ENCODE results near the gene H6PD. TPM values are rescaled to one million over a fixed set of nuclear protein-coding genes. Genes with fewer than 3 reads are reported as not detected.

H6PD gene
- 36.0 and 36.2 TPM in 2 replicates for total RNA-seq
- long read RNA-seq, partial matches to known transcripts: 5 of 16 reads
- long read RNA-seq, other reads (novel, unspliced or antisense): 11 of 16 reads

DNA sequence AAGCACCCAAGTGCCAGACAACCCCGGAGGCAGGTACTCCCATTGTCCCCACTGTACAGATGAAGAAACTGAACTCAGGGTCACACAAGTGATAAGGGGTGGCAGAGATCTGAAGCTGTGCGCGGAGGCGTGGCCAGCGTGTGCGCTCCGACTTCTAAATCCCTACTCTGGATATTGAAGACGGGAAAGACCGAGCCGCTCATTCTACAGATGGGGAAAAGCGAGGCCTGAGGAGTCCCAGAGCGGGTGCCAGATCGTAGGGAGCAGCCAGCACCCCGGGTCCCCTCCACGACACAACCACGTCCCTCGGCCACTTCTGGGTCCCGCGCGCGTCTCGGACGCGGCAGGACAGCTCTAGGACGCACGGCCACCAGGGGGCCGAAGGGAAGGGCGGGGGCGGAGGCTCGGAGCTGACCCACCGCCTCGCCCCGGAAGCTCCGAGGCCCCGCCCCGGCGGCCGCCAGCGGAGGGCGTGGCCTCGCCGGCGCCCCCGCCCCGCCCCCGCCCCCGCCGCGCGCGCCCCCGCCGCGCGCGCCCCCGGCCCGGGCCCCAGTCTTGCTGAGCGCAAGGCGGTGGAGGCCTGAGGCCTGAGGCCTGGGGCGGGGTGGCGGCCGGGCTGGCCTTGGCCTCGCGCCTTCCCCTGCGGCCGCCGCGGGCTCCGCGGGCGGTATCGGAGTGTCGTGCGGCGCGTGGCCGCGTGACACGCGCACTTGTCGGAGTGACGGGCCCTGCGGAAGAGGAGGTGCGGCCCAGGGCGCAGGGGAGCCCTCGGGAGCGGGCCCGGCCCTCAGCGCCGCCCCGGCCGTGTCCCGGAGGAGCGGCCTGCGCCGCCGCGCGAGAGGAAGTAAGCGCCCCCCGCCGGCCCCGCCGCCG lies at the start of gene H6PD:
Gene H6PD (plus strand): TSS at position 552 of the 873 bp plus-strand sequence. CDS start 10,161 bp downstream, outside the sequence.
- H3K4me1 Mint-ChIP-seq (ENCODE audit: low read depth): peaks cover 6% of the 10 kb centered on the region
- peak; percentile 83 for DNase-seq (ENCODE audit: low spot score, unreplicated experiment)
- peak within 1 kb of the TSS; percentile 85 for H3K4me3 Mint-ChIP-seq (ENCODE audit: low read depth)
- TF ChIP-seq CTCF (IDR thresholded peaks at IDR 0.05; ENCODE audit: unreplicated experiment): peak; percentile 77
- H3K36me3 Mint-ChIP-seq (ENCODE audit: insufficient read depth): peaks cover 4% of the 10 kb centered on the region
- H3K27me3 Mint-ChIP-seq: peaks cover 3% of the 10 kb centered on the region
- H3K9me3 Mint-ChIP-seq (ENCODE audit: low read depth): no peaks in the 10 kb centered on the region
- H3K27ac Mint-ChIP-seq: peak within 1 kb of the TSS; percentile 97

DNA sequence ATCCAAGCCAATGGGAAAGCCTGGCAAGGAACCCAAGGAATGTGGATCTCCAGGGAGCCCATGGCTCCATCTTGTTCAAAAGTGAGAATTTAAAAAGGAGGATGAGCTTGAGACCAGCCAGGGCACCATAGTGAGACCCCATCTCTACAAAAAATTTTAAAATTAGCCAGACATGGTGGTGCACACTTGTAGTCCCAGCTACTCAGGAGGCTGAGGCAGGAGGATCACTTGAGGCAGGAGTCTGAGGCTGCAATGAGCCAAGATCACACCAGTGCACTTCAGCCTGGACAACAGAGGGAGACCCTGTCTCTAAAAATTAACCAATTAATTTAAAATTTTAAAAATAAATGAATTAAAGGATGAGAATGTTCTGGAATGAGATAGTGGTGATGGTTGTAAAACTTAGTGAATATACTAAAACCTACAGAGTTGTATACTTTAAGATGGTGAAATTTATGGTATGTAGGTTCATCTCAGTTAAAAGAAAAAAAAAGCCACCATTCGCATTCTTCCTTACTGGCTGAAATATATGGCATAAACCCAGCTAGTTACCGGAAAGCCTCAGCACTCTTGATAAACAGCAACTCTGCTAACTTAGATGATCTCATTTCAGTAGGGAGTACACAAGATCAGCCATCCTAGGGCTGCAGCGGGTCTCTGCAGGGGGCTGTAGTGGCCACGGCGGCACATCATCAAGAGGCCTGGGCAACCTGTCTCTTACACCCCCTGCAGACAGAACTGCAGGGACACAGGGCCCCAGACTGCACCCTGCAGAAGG lies 48.3 kb upstream of the H6PD start:
- peaks cover 3% of the 10 kb centered on the region for H3K9me3 Mint-ChIP-seq (ENCODE audit: low read depth)
- peaks cover 36% of the 10 kb centered on the region for H3K27me3 Mint-ChIP-seq
- no peaks in the 10 kb centered on the region for H3K36me3 Mint-ChIP-seq (ENCODE audit: insufficient read depth)
- no peak for DNase-seq (ENCODE audit: low spot score, unreplicated experiment)
- H3K4me1 Mint-ChIP-seq (ENCODE audit: low read depth): peaks cover 10% of the 10 kb centered on the region
- H3K4me3 Mint-ChIP-seq (ENCODE audit: low read depth): no peak overlapping the region
- TF ChIP-seq CTCF (IDR thresholded peaks at IDR 0.05; ENCODE audit: unreplicated experiment): no peak
- H3K27ac Mint-ChIP-seq: no peak overlapping the region

- Mint-ChIP-seq H3K4me1 (ENCODE audit: low read depth) (peaks cover 5% of the 10 kb centered on the region), H3K9me3 (ENCODE audit: low read depth) (peaks cover 3% of the 10 kb centered on the region), H3K4me3 (ENCODE audit: low read depth) (no peak overlapping the region), H3K36me3 (ENCODE audit: insufficient read depth) (no peaks in the 10 kb centered on the region), H3K27me3 (peaks cover 29% of the 10 kb centered on the region), H3K27ac (no peak overlapping the region)
- no peak for TF ChIP-seq CTCF (IDR thresholded peaks at IDR 0.05; ENCODE audit: unreplicated experiment)
- no peak for DNase-seq (ENCODE audit: low spot score, unreplicated experiment)
Measured at GRCh38 chr1:9187004-9187403, 47.6 kb upstream of the H6PD start.

DNA sequence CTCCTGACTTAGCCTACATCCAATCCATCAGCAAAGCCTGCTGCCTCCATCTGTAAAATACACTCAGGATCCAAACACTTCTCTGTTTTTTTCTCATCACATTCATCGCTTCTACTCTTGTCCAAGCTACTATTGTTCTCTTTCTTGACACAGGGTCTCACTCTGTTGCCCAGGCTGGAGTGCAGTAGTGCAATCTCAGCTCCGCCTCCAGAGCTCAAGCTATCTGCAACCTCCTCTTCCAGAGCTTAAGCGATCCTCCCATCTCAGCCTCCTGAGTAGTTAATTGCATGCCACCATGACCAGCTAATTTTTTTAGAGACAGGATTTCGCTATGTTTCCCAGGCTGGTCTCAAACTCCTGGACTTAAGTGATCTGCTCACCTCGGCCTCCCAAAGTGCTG lies 44.3 kb upstream of the H6PD start:
- no peak for DNase-seq (ENCODE audit: low spot score, unreplicated experiment)
- Mint-ChIP-seq H3K4me1 (ENCODE audit: low read depth) (peaks cover 2% of the 10 kb centered on the region), H3K27me3 (peaks cover 16% of the 10 kb centered on the region), H3K9me3 (ENCODE audit: low read depth) (peaks cover 3% of the 10 kb centered on the region), H3K27ac (no peak overlapping the region), H3K4me3 (ENCODE audit: low read depth) (no peak overlapping the region), H3K36me3 (ENCODE audit: insufficient read depth) (no peaks in the 10 kb centered on the region)
- TF ChIP-seq CTCF (IDR thresholded peaks at IDR 0.05; ENCODE audit: unreplicated experiment): no peak

GRCh38 chr1:9191231-9191630 lies 43.3 kb upstream of the H6PD start:
- no peak overlapping the region for H3K27ac Mint-ChIP-seq
- H3K4me3 Mint-ChIP-seq (ENCODE audit: low read depth): no peak overlapping the region
- DNase-seq (ENCODE audit: low spot score, unreplicated experiment): no peak
- peaks cover 2% of the 10 kb centered on the region for H3K4me1 Mint-ChIP-seq (ENCODE audit: low read depth)
- H3K27me3 Mint-ChIP-seq: peaks cover 19% of the 10 kb centered on the region
- H3K9me3 Mint-ChIP-seq (ENCODE audit: low read depth): peaks cover 3% of the 10 kb centered on the region
- TF ChIP-seq CTCF (IDR thresholded peaks at IDR 0.05; ENCODE audit: unreplicated experiment): no peak
- no peaks in the 10 kb centered on the region for H3K36me3 Mint-ChIP-seq (ENCODE audit: insufficient read depth)
